Esophagus muscularis mucosa (tissue), 4 donors: ENCODE data around the gene DTNA.

Source experiments
- CTCF ChIP-seq, 3 experiments: fragments of 200-600 bp in 2 of 3; fragments of 450-650 bp in 1 of 3; sonication (generic) in 2 of 3; IDR thresholded peaks; one replicate each; pipeline ENCODE4 v1.5.1; 2017 to 2019; ENCODE audit warnings: antibody characterized with exemption in 3 of 3, mild to moderate bottlenecking in 2 of 3, moderate library complexity in 1 of 3
- EP300 ChIP-seq: sonication (generic); formaldehyde crosslinking; IDR thresholded peaks from one replicate; pipeline ENCODE4 v1.6.1; 2017; ENCODE audit warnings: antibody characterized with exemption
- POLR2A ChIP-seq: fragments of 450-650 bp; IDR thresholded peaks from one replicate; pipeline ENCODE4 v1.6.1; 2017; ENCODE audit warnings: antibody characterized with exemption, moderate library complexity, mild to moderate bottlenecking, low read depth
- POLR2AphosphoS5 ChIP-seq, 2 donors: sonication (generic); formaldehyde crosslinking; IDR thresholded peaks; one replicate each; pipeline ENCODE4 v1.6.1; 2017; ENCODE audit warnings: antibody characterized with exemption in 2 of 2

- TF ChIP-seq EP300 (no peak), CTCF (IDR thresholded peaks at IDR 0.05) (no peak), POLR2A (no peak), POLR2AphosphoS5 (IDR thresholded peaks at IDR 0.05) (no peak)
Observed at GRCh38 chr18:34783501-34783900, 73.4 kb downstream of the DTNA start.
